IPS DF 6.9 (cell line): ENCODE measurements around the gene SPATA3.

ENCODE experiments used
- DNase-seq: peaks from one replicate; pipeline ENCODE4 v3.0.0-alpha.2; 2013; ENCODE audit warnings: low read depth, low spot score
- H3K27ac ChIP-seq: one replicate; pipeline ENCODE4 v1.5.1; 2013; ENCODE audit warnings: low read length, control low read depth
- H3K27me3 ChIP-seq: 2 replicates; pipeline ENCODE4 v1.6.1; 2013; ENCODE audit warnings: mild to moderate bottlenecking, low read length; ENCODE audit not compliant: control insufficient read depth, insufficient read depth
- H3K36me3 ChIP-seq: 2 replicates; pipeline ENCODE4 v1.6.1; 2013; ENCODE audit warnings: low read length; ENCODE audit not compliant: control insufficient read depth, insufficient read depth
- H3K4me1 ChIP-seq: 2 replicates; pipeline ENCODE4 v1.6.1; 2013; ENCODE audit warnings: low read length; ENCODE audit not compliant: control insufficient read depth, insufficient read depth
- H3K4me3 ChIP-seq: 2 replicates; pipeline ENCODE4 v1.5.1; 2013; ENCODE audit warnings: mild to moderate bottlenecking, low read length
- H3K9me3 ChIP-seq: 2 replicates; pipeline ENCODE4 v1.6.1; 2013; ENCODE audit warnings: low read length, inconsistent platforms; ENCODE audit not compliant: control insufficient read depth, insufficient read depth
- WGBS: extraction: QIAGEN DNeasy Blood & Tissue Kit; methylation state at CpG from one replicate; pipeline ENCODE4 v1.1.7; 2013; ENCODE audit warnings: mixed read lengths, missing lambda C conversion rate; ENCODE audit not compliant: insufficient read length, insufficient coverage; 5-methylcytosine and 5-hydroxymethylcytosine counted together

SPATA3 gene

GRCh38 chr2:230995821-230996220 is at the start of gene SPATA3:
TSS of gene SPATA3 (plus strand) at chr2:230996121. CDS start at chr2:230996234, 113 bp downstream.
- Histone ChIP-seq H3K9me3 (no peaks in the 10 kb centered on the region), H3K27ac (no peak within 1 kb of the TSS), H3K27me3 (no peaks in the 10 kb centered on the region), H3K36me3 (no peaks in the 10 kb centered on the region), H3K4me1 (no peaks in the 10 kb centered on the region), H3K4me3 (no peak within 1 kb of the TSS)
- WGBS = no CpG with 5 or more reads among the region's 9 CpGs
- no peak for DNase-seq

- WGBS = no CpG with 5 or more reads among the region's 7 CpGs
- H3K9me3 ChIP-seq = no peaks in the 10 kb centered on the region
Observed at GRCh38 chr2:230946429-230947234, 49.3 kb upstream of the SPATA3 start.

DNA sequence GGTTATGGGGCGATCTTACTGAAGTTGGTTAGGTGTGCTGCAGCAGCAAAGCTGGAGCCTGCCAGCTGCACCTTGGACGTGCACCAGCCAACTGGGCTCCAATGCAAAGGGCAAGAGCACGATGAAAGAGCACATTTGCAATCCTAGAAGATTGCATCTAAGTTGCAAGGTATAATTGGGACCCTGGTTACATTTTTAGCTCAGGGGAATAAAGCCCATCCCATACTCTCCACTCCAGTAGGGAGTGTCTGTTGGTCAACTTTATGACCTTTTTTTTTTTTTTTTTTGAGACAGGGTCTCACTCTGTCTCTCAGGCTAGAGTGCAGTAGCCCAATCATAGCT is 48.7 kb upstream of the SPATA3 start:
- H3K36me3 ChIP-seq = no peaks in the 10 kb centered on the region
- H3K4me3 ChIP-seq = no peak overlapping the region
- H3K9me3 ChIP-seq = no peaks in the 10 kb centered on the region
- H3K27ac ChIP-seq = no peak overlapping the region
- no CpG with 5 or more reads among the region's 3 CpGs for WGBS
- H3K4me1 ChIP-seq = no peaks in the 10 kb centered on the region
- DNase-seq = no peak
- no peaks in the 10 kb centered on the region for H3K27me3 ChIP-seq

More at GRCh38 chr2:230946429-230947234, 49.3 kb upstream of the SPATA3 start:
- Histone ChIP-seq H3K4me3 (no peak overlapping the region), H3K27ac (no peak overlapping the region), H3K4me1 (no peaks in the 10 kb centered on the region), H3K27me3 (no peaks in the 10 kb centered on the region), H3K36me3 (no peaks in the 10 kb centered on the region)
- DNase-seq = no peak

DNA sequence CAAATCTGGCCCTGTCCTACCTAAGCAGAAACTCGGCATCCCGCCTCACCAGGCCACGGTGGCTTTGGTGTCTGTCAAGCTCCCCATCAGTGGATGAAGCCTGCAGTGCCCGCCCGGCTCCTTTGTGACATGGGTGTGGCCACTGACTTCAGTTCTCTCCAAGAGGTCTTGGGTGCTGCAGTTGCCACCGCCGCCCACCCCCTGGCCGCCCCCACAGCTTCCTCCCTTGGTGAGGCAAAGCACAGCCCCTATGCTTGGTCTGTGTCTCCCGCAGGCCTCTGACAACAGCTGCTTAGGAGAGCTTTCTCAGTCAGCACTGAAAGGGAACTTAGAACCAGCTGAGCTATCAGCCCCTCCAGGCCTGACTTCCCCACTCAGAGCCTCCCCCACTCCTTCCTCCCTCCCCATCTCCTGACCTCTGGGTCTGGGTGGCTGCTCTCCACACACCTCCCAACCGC is 48.0 kb upstream of the SPATA3 start:
- H3K36me3 ChIP-seq = no peaks in the 10 kb centered on the region
- H3K27ac ChIP-seq = no peak overlapping the region
- H3K4me3 ChIP-seq = no peak overlapping the region
- no peaks in the 10 kb centered on the region for H3K9me3 ChIP-seq
- DNase-seq = no peak
- H3K4me1 ChIP-seq = no peaks in the 10 kb centered on the region
- no CpG with 5 or more reads among the region's 10 CpGs for WGBS
- no peaks in the 10 kb centered on the region for H3K27me3 ChIP-seq

GRCh38 chr2:230949966-230950873 is 45.7 kb upstream of the SPATA3 start:
- Histone ChIP-seq H3K9me3 (no peaks in the 10 kb centered on the region), H3K27ac (no peak overlapping the region), H3K27me3 (no peaks in the 10 kb centered on the region), H3K4me1 (no peaks in the 10 kb centered on the region), H3K36me3 (no peaks in the 10 kb centered on the region), H3K4me3 (no peak overlapping the region)
- no peak for DNase-seq
- WGBS = no CpG with 5 or more reads among the region's 20 CpGs

- Histone ChIP-seq H3K27me3 (no peaks in the 10 kb centered on the region), H3K27ac (no peak overlapping the region), H3K4me3 (no peak overlapping the region), H3K9me3 (no peaks in the 10 kb centered on the region), H3K36me3 (no peaks in the 10 kb centered on the region), H3K4me1 (no peaks in the 10 kb centered on the region)
- no peak for DNase-seq
- WGBS = no CpG with 5 or more reads among the region's 10 CpGs
Observed at GRCh38 chr2:230950874-230951339, 45.0 kb upstream of the SPATA3 start.

- H3K4me1 ChIP-seq = no peaks in the 10 kb centered on the region
- WGBS = no CpG with 5 or more reads among the region's 2 CpGs
Observed at GRCh38 chr2:230951396-230951795, 44.5 kb upstream of the SPATA3 start.

GRCh38 chr2:230952226-230952956 is 43.5 kb upstream of the SPATA3 start:
- no peaks in the 10 kb centered on the region for H3K9me3 ChIP-seq
- DNase-seq = no peak
- WGBS = no CpG with 5 or more reads among the region's 10 CpGs
- no peaks in the 10 kb centered on the region for H3K4me1 ChIP-seq
- no peak overlapping the region for H3K4me3 ChIP-seq
- H3K27me3 ChIP-seq = no peaks in the 10 kb centered on the region; the same call in 1 of the 2 replicates
- no peak overlapping the region for H3K27ac ChIP-seq
- no peaks in the 10 kb centered on the region for H3K36me3 ChIP-seq

More at GRCh38 chr2:230951396-230951795, 44.5 kb upstream of the SPATA3 start:
- Histone ChIP-seq H3K4me3 (no peak overlapping the region), H3K27me3 (no peaks in the 10 kb centered on the region), H3K27ac (no peak overlapping the region), H3K36me3 (no peaks in the 10 kb centered on the region), H3K9me3 (no peaks in the 10 kb centered on the region)
- no peak for DNase-seq

- no peak for DNase-seq
- no peaks in the 10 kb centered on the region for H3K36me3 ChIP-seq
Observed at GRCh38 chr2:230953845-230954244, 42.1 kb upstream of the SPATA3 start.

DNA sequence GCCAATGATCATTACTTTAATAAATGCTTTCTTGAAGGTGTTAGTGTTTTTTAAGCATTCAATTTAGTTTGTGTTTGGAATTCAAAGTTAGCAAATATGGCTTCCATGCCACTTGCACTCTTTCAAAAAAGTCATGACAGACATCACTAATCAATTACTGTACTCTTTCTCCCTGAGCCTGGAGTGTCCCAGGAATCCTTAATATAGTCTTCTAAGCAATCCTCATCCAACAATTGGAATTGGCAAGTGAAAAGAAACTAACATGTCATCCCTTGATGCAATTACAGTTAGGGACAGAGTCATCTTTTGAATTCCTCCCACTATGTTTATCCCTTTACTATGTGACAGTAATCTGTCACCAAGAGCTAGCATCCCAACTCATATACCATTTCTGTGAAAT is 41.2 kb upstream of the SPATA3 start:
- H3K36me3 ChIP-seq = no peaks in the 10 kb centered on the region
- DNase-seq = no peak
- no peaks in the 10 kb centered on the region; the same call in 1 of the 2 replicates for H3K27me3 ChIP-seq
- H3K27ac ChIP-seq = no peak overlapping the region
- H3K4me1 ChIP-seq = no peaks in the 10 kb centered on the region
- no peaks in the 10 kb centered on the region for H3K9me3 ChIP-seq
- no peak overlapping the region for H3K4me3 ChIP-seq

More at GRCh38 chr2:230953845-230954244, 42.1 kb upstream of the SPATA3 start:
- no CpG with 5 or more reads among the region's 9 CpGs for WGBS
- no peak overlapping the region for H3K27ac ChIP-seq
- no peaks in the 10 kb centered on the region for H3K4me1 ChIP-seq
- H3K27me3 ChIP-seq = no peaks in the 10 kb centered on the region; the same call in 1 of the 2 replicates
- H3K4me3 ChIP-seq = no peak overlapping the region
- H3K9me3 ChIP-seq = no peaks in the 10 kb centered on the region
